ENCODE data around the gene SPARC.

- TF ChIP-seq EZH2 (IDR thresholded peaks at IDR 0.05; ENCODE audit: borderline replicate concordance): no peak
- no peak for TF ChIP-seq CTCF (IDR thresholded peaks at IDR 0.05; ENCODE audit: poor library complexity)
Measured at GRCh38 chr5:151678713-151679112, 8.0 kb downstream of the SPARC start.

Data from hepatocyte (in vitro differentiated cells).